Suprapubic skin (tissue), 4 donors: ENCODE results near the gene NME3. TPM values are rescaled to one million over a fixed set of nuclear protein-coding genes. Genes with fewer than 3 reads are reported as not detected.

Experiments used
- DNase-seq, 2 donors: peaks; one replicate each; pipeline ENCODE4 v3.0.0-alpha.2; 2019; ENCODE audit warnings: low spot score in 2 of 2
- H3K27ac ChIP-seq: fragments of 200-600 bp; sonication (generic); one replicate; pipeline ENCODE4 v1.5.1; 2019
- H3K27me3 ChIP-seq: fragments of 200-600 bp; sonication (generic); one replicate; pipeline ENCODE4 v1.5.1; 2019
- H3K36me3 ChIP-seq: fragments of 200-600 bp; sonication (generic); one replicate; pipeline ENCODE4 v1.5.1; 2019
- H3K4me1 ChIP-seq: fragments of 200-600 bp; sonication (generic); one replicate; pipeline ENCODE4 v1.5.1; 2019
- H3K4me3 ChIP-seq: fragments of 200-600 bp; sonication (generic); one replicate; pipeline ENCODE4 v1.5.1; 2019; ENCODE audit warnings: mild to moderate bottlenecking
- H3K9me3 ChIP-seq: fragments of 200-600 bp; sonication (generic); one replicate; pipeline ENCODE4 v1.5.1; 2019
- EP300 ChIP-seq: sonication (generic); formaldehyde crosslinking; IDR thresholded peaks from one replicate; pipeline ENCODE4 v1.6.1; 2017; ENCODE audit warnings: antibody characterized with exemption
- POLR2A ChIP-seq, 2 donors: fragments of 450-650 bp; IDR thresholded peaks; one replicate each; pipeline ENCODE4 v1.6.1; 2017; ENCODE audit warnings: antibody characterized with exemption in 2 of 2, mild to moderate bottlenecking in 2 of 2, moderate library complexity in 2 of 2
- POLR2AphosphoS5 ChIP-seq, 3 donors: sonication (generic); formaldehyde crosslinking; IDR thresholded peaks; one replicate each; pipeline ENCODE4 v1.6.1; 2017; ENCODE audit warnings: antibody characterized with exemption in 3 of 3
- WGBS: methylation state at CpG from one replicate; pipeline ENCODE4 v1.1.5; 2018; 5-methylcytosine and 5-hydroxymethylcytosine counted together
- total RNA-seq, 4 donors: library from RNA; depleted of rRNA; stranded (reverse); fragments of >200 nt; gene quantifications; one replicate each; pipeline ENCODE4 v1.1.0, GENCODE V29; 2016
- TF ChIP-seq, protein P1 (sequence below), 2 donors: fragments of 200-600 bp in 1 of 2; fragments of 450-650 bp in 1 of 2; sonication (generic) in 1 of 2; IDR thresholded peaks; one replicate each; pipeline ENCODE4 v1.5.1; 2016 to 2019; ENCODE audit warnings: antibody characterized with exemption in 2 of 2, mild to moderate bottlenecking in 1 of 2, moderate library complexity in 1 of 2

NME3 gene
- total RNA-seq, 4 donors from 2014 or later, result 76.9 to 115 (median 103) TPM

DNA sequence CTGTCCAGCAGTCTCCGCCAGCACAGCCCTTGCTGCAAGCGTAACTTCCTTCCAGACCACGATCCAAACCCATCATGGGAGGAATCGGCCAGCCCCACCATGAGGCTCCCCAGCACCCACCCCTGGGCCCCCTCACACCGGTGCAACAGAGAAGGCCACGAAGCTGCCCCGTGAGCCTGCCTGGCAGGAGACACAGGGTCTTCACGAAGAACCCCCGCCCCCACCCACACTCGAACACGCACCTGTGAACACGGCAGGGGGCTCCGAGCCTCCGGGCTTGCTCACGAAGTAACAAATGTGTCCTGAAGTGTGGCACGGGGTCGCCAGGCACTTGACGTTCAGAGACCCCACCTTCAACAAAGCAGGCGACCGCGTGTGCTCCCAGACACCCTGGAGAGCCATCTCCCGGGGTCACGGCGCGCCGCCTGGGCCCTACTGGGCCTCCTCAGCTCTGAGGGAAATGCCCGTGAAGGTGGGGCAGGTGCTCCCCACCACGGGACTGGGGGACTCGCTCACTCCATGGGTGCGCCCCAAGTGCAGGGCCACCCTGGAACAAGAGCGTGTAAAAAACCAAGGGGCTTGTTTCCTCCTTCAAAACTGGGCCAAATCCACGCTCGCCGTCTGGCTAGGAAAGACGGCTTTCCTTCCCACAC lies 47.7 kb upstream of the NME3 start:
- TF ChIP-seq POLR2A (IDR thresholded peaks at IDR 0.05), result no peak
- no peak for TF ChIP-seq EP300
- TF ChIP-seq, protein P1, sequence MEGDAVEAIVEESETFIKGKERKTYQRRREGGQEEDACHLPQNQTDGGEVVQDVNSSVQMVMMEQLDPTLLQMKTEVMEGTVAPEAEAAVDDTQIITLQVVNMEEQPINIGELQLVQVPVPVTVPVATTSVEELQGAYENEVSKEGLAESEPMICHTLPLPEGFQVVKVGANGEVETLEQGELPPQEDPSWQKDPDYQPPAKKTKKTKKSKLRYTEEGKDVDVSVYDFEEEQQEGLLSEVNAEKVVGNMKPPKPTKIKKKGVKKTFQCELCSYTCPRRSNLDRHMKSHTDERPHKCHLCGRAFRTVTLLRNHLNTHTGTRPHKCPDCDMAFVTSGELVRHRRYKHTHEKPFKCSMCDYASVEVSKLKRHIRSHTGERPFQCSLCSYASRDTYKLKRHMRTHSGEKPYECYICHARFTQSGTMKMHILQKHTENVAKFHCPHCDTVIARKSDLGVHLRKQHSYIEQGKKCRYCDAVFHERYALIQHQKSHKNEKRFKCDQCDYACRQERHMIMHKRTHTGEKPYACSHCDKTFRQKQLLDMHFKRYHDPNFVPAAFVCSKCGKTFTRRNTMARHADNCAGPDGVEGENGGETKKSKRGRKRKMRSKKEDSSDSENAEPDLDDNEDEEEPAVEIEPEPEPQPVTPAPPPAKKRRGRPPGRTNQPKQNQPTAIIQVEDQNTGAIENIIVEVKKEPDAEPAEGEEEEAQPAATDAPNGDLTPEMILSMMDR (IDR thresholded peaks at IDR 0.05), result no peak
- TF ChIP-seq POLR2AphosphoS5 (IDR thresholded peaks at IDR 0.05), result no peak
- 91% methylated on average over 13 of the region's 35 CpGs for WGBS
- peaks cover 73% of the 10 kb centered on the region for H3K36me3 ChIP-seq

DNA sequence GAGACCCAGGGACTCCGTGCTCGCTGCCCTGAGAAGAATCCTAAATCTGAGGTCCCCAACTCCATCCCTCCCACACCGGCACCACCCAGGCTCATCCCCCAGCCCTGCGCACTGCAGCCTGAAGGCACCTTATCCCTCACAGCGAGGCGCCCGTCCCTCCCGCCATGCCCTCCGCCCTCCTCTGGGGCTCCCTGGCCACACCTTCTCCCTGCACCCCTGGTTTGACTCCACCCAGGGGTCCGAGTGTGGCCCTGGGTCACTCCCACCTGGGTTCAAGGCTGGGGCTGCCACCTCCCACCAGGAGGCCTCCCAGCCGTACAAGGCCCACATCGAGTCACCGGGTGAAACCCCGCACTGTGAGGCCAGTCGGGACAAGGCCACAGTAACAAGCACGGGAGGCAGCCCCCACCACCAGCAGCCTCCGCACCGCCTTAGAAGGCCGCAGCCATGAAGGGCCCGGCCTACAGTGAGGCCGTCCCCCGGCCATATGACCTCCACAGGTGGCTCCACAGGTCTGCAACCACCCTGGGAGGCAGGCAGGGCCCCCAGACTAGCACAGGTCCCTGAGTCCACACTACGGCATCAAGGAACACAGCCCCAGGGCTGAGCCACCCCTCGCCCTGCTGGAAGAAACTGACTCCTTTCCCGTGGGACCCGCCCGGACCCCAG lies 47.0 kb upstream of the NME3 start:
- Histone ChIP-seq H3K4me1 (no peaks in the 10 kb centered on the region), H3K27ac (no peak overlapping the region), H3K9me3 (no peaks in the 10 kb centered on the region), H3K36me3 (peaks cover 77% of the 10 kb centered on the region), H3K4me3 (no peak overlapping the region), H3K27me3 (no peaks in the 10 kb centered on the region)
- TF ChIP-seq POLR2A (IDR thresholded peaks at IDR 0.05), result no peak
- TF ChIP-seq, protein P1 (IDR thresholded peaks at IDR 0.05), result no peak
- TF ChIP-seq EP300, result no peak
- no peak for TF ChIP-seq POLR2AphosphoS5 (IDR thresholded peaks at IDR 0.05)
- 97% methylated on average over 11 of the region's 27 CpGs for WGBS
- peak in 1 of 2 donors; percentile 60 for DNase-seq

More for the DNA sequence above, 47.7 kb upstream of the NME3 start:
- Histone ChIP-seq H3K9me3 (no peaks in the 10 kb centered on the region), H3K4me3 (no peak overlapping the region), H3K27me3 (no peaks in the 10 kb centered on the region), H3K4me1 (no peaks in the 10 kb centered on the region), H3K27ac (no peak overlapping the region)
- no peak for DNase-seq

DNA sequence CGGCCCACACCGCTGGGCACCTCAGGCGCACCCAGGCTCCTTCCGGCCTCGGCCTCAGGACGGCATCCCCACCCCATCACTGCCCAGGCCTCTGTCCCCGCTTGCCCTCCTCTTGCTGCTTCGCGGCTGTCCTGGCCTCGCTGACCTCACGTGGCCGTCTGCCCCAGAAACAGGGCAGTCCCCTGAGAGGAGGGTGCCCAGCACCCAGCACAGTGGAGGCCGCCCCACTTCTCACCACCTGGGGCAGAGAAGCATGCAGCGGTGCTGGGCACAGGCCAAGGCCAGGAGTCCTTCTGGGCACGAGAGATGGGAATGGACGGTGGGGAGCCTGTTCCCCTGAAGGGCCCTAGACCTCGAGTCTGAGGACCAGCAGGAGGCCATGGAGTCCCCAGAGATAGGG lies 46.4 kb upstream of the NME3 start:
- WGBS, result 86% methylated on average over 10 of the region's 17 CpGs
- no peaks in the 10 kb centered on the region for H3K27me3 ChIP-seq
- peaks cover 3% of the 10 kb centered on the region for H3K4me1 ChIP-seq
- H3K27ac ChIP-seq, result no peak overlapping the region
- TF ChIP-seq POLR2A (IDR thresholded peaks at IDR 0.05) (no peak), EP300 (no peak), POLR2AphosphoS5 (IDR thresholded peaks at IDR 0.05) (no peak)
- TF ChIP-seq, protein P1 (IDR thresholded peaks at IDR 0.05), result no peak
- DNase-seq, result peak in 1 of 2 donors; percentile 54
- no peaks in the 10 kb centered on the region for H3K9me3 ChIP-seq
- H3K4me3 ChIP-seq, result no peak overlapping the region
- H3K36me3 ChIP-seq, result peaks cover 75% of the 10 kb centered on the region

DNA sequence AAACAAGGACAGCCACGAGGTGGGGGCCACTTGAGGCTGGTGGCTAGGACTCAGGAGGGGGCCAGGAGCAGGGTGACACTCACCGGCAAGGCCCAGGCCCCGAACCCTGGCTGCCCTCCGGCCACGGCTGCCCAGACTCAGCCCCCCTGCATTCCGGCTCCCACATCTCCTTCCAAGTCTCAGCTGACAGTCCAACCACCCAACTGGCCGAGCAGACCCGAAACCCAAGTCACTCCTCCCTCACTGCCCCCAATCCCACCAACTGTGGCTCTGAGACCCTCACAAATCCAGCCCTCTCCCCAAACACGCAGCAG lies 45.9 kb upstream of the NME3 start:
- DNase-seq, result no peak
- Histone ChIP-seq H3K9me3 (no peaks in the 10 kb centered on the region), H3K36me3 (peaks cover 70% of the 10 kb centered on the region), H3K4me3 (no peak overlapping the region), H3K27ac (no peak overlapping the region), H3K27me3 (no peaks in the 10 kb centered on the region), H3K4me1 (peaks cover 6% of the 10 kb centered on the region)
- 91% methylated on average over 9 of the region's 9 CpGs for WGBS
- TF ChIP-seq POLR2A (IDR thresholded peaks at IDR 0.05) (no peak), POLR2AphosphoS5 (IDR thresholded peaks at IDR 0.05) (no peak), EP300 (no peak)
- TF ChIP-seq, protein P1 (IDR thresholded peaks at IDR 0.05), result no peak

DNA sequence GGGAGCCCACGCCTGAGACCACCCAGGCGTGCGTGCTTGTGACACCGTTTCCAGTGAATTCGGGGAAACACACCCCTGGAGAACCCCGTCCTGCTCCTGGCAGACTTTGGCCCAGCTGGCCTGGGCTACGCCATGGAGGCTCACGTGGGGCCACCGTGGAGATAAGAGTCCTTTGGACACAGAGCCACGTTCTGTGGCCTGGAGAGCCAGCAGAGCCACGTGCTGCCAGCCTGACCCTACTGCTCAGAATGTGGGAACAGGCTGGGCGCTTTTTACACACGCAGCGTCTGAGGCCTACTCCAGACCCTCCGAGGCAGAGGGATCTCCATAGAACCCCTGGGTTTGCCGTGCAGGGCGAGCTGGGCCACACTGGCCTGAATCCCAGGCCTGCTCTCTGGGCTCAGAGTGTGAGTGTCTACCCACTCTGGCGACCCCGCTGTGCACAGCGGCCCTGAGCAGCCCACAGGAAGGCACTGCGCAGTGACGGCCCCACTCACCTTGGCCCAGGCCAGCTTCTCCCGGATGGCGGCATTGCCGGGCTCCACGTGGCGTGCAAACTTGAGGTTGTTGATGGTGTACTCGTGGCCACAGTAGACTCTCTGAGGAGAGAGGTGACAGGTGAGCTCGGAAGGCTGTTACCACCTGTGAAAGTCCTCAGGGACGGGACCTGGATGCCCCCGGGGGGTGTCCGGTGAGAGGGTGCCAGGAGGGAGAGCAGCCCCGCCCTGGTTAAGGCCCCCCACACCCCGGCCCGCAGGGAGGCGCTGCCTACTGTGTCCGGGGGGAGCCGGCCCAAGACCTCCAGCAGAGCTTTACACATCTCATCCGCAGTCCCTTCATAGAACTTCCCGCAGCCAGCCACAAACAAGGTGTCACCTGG lies 45.3 kb upstream of the NME3 start:
- Histone ChIP-seq H3K27me3 (no peaks in the 10 kb centered on the region), H3K27ac (no peak overlapping the region), H3K4me3 (no peak overlapping the region), H3K36me3 (peaks cover 66% of the 10 kb centered on the region), H3K4me1 (peaks cover 6% of the 10 kb centered on the region), H3K9me3 (no peaks in the 10 kb centered on the region)
- 92% methylated on average over 28 of the region's 40 CpGs for WGBS
- no peak for DNase-seq
- TF ChIP-seq POLR2A (IDR thresholded peaks at IDR 0.05) (no peak), EP300 (no peak), POLR2AphosphoS5 (IDR thresholded peaks at IDR 0.05) (no peak)
- TF ChIP-seq, protein P1 (IDR thresholded peaks at IDR 0.05), result no peak
